HG03571 (cell line): ENCODE measurements around the gene PEX11B.
A peak's percentile ranks its signal among the peaks of the same experiment; 100 is the strongest.

ENCODE experiments used
- ATAC-seq: cut with Tn5 transposase; IDR thresholded peaks from one replicate; pipeline ENCODE4 v1.9.1; 2021; ENCODE audit not compliant: unreplicated experiment

PEX11B gene, protein sequence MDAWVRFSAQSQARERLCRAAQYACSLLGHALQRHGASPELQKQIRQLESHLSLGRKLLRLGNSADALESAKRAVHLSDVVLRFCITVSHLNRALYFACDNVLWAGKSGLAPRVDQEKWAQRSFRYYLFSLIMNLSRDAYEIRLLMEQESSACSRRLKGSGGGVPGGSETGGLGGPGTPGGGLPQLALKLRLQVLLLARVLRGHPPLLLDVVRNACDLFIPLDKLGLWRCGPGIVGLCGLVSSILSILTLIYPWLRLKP

DNA sequence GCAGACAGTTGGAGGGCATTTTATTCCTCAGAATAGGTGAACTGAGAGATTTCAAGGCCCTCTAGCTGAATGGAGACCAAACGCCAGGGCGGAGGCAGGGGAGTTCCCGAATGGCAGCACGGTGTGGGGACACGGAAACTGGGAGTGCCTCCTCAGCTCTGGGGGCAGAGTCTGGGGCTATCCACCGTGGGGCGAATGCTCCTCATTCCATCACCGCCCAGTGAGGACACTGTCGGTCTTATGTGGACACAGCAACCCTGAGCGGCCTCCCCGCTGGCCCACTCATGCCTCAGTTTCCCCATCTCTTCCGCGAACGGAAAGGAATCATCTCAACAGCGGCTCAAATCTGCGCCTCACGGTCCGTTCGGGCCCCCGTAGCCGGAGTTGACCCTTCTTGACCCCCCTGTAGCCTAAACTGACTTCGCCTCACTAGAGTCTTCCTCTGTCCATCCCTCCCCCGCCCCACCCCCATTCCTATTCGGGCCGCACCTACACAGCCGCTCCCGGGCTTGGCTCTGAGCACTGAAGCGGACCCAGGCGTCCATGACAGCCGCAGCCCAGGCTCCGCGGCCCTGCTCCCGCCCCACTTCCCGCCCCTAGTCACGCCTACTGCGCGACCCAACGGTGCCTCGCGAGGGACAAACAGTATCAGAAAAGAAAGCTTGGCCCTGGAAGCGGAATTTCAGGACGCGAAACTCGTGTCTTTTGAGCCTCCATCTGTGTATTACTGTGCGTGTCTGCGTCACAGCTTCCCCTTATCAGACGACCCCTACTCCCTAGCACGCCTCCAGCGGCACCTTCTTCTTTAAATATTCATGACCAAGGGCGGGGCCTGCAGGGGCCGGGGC, at the start of gene PEX11B:
TSS of gene PEX11B (minus strand) at position 574 of the 848 bp plus-strand sequence. CDS start at position 545, 29 bp downstream.
- ATAC-seq, result peak; percentile 80

DNA sequence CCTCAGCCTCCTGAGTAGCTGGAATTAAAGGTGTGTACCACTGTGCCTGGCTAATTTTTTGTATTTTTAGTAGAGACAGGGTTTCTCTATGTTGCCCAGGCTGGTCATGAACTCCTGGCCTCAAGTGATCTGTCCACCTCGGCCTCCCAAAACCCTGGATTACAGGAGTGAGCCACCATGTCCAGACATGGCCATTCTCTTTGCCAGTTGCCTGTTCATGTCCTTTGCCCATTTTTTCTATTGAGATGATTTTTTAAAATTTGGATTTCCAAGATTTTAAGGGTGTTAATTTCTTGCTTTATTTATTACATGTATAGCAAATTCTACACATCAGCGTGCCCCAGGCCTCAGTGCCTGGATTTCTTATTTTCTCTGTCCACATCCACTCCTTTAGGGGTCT, 48.8 kb upstream of the PEX11B start:
- no peak for ATAC-seq

DNA sequence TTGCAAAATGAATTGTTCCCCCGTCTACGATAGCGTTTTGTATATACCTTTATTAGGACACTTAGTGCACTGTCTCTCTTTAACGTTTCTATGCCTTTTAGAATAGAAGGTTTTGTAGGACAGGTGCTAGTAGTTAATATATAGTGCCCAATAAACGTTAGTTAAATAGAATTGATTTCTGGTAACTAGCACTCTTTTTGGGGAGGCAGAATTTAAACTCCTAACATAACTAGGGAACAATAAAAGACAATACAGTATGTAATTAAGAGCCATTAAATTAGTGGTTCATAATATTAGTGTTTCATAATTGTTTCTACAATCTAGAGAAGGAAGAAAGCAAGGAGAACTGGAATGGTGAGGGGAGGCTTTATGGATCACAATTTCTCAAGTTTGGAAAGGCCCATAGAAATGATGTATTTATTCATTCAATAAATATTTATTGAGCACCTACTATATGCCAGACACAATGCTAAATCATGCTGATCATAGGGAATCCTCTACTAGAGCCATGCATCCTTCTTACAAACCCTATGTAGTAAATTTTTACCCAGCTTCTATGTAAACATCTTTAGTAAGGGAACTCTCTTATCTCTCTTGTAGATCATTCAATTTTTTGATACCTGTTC, 46.7 kb upstream of the PEX11B start:
- no peak for ATAC-seq

DNA sequence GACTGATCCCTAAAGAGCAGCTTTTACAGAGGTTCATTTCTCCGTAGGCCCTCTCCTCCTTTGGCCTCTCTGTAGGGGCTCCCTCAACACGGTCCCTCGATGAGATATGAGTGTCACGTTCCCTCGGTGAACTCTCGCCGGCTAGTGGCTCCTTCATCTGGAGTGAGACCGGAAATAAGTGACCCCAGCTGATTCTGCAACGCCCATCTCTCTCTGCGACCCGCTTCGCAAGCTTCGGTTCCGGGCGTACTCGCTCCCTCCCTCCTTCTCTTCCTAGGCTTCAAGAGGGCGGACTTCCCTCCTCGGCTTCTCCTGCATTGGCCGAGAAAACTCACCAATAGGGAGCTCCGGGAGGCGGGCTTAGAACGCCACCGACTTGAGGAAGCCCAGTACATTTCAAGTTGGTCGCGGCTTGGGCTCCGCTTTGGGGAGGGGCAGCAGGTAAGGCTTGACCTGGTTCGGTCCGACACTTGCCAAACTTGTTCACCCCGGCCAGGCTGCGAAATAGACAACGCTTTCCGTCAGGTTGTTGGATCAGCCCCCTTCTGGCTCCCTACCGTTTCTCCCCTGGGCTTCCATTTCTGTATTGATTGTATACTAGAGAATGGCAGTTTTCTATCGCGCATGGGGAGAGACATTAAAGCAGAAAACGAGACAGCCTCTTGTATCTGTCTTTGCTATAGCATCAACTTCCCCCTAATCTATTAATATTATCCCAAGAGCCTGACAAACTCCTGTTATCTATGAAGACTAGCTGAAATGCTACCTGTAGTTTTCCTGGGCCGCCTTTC, 46.0 kb upstream of the PEX11B start, which contains the start of the genes ANKRD34A and POLR3GL:
TSS of gene ANKRD34A (minus strand) at position 248 of the 791 bp plus-strand sequence. CDS start 2,816 bp downstream, outside the sequence.
TSS of gene POLR3GL (plus strand) at position 363 of the 791 bp plus-strand sequence. CDS start 10,176 bp downstream, outside the sequence.
- peak; percentile 85 for ATAC-seq

DNA sequence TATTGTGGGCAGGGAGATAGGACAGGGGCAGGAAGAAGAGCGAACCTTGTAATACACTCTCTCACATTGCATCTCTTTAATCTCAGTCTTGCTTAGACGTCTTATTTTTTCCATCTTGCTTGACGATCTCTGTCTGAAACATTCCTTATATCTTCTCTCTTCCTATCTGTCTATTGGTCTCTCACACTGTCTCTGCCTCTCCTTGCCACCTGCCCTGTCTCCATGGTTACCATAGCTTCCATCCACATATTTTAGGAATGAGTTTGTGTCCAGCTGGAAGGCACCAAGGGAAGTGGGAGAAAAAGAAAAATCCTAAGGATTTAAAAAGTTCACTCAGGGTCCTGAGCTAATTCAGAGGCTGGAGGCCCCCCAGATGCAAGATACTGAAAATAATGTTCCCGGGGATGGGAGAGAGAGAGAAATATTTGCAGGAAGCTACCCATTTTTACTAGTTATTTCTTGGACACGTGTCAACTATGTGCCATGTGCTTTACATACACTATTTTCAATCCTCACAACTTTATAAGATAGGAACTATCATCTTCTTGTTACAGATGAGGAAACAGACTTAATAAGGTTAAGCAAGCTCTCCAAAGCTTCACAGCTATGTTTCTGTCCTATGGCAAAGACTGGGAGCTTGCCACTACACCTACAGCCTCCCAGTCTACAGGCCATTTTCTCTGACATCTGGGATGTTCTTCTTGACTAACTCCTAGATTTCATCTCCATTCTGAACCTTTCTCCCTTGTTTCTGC, 44.9 kb upstream of the PEX11B start:
- ATAC-seq, result no peak

DNA sequence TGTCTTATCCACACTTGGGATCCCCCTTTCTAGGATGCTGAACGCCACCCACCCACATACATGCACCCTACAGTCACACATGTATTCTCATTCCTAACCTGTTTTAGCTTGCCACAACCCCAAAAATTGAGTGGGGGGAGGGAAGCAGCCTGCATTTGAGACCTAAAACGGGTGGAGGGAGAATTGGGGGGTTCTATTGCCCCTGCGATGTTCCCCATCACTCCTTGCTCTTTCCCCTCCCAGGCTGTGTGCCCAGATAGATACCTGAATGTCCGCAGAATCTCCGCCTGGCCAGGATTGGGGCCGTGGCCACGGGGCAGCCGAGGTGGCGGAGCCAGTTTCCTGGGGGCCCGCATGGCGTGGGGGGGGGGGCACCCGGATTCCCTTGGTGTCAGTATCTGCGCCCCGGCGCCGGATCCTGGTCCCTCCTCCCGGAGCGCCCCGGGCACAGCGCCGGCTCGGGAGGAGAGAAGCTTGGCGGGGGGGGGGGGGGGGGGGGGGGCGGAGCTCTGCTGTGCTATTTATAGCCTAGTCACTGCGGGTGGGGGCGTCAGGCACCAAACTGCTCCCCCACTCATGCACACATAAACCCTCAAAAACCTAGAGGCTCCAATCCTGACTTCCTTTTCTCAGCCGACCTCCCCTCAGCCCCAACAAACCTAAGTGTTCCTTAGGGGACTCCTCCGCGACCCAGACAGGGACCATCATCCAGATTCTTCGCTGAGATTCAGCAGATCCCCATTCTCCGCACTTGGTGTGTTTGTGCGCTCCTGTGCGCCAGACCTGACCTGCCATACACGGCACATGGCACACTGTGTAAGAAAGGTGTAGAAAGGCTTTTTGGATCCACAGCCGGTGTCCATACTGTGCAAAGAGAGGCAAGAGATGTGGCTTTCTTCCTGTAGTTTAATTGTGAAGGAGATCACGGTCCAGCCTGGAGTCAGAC, 43.9 kb upstream of the PEX11B start:
- no peak for ATAC-seq

DNA sequence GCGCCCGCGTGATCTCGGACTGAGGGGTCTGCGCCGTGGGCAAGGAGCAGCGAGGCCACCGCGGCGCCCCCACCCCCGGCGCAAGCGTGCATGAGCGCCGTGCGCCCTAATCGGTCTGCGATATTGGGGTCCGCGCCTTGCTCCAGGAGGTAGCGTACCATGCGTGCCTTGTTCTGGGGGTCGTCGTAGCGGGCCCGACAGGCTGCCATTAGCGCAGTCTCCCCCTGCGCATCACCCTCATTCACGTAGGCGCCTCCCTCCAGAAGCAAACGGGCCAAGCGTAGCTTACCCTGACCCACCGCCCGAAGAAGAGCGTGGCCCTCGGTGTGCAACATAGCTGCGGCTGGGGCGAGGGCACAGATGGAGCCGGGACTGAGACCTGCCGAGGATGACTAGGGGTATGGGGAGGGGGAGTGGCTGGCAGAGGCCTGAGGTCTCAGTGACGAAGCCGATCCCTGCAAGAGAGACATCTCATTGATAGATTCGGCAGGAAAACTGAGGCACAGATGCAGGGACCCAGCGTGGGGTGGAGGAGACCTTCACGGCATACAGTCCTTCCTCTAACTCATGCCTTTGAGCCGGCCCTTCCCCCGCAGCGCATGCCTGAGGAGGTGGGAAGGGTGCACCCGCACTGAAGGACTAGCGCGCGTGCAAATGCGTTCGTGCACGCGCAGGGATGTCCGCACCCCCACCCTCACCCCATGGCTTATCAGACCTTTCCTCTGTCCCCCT, 43.1 kb upstream of the PEX11B start:
- ATAC-seq, result no peak

DNA sequence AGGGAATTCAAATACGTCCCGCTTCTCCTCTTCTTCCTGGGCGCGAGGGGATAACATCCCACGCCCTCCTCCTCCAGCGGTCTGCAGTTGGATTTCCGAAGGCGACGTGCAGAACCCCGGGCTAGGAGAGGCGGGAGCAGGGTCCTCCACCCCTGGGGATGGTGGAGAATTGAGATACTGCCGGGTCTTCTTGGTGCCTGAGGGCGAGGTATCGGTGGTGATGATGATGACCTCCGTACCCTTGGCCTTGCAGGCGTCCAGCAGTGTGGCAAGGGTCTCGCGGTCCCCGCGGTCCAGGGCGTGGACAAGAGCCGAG, 42.5 kb upstream of the PEX11B start:
- ATAC-seq, result no peak

DNA sequence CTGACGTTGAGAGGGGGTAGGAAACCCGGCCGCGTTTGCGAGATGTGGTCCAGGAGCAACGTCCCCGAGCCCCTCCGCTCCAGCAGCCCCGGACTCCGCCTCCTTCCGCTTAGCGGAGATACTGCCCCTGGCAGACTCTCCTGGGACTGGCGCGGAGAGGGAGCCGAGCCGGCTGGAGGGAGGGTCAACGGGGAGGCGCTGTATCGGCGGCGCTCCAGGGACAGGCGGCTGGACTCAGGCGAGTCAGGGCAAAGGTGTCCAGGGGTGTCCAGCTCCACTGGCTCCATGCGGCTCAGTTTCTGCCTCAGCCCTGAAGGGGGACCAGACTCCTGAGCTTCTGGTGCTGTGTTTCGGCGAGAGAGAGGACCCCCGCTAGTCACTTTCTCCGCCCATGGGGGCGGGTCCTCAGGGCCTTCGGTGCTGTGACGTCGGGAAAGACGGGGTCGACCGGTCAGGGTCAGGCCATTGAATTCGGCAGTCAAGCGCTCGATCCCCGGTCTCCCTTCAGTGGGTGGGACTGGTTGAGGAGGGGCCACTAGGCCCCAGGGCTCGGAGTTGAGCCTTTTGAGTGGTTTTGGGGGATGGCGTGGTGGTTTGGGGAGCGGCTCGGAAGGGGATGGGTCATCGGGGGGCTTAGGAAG, 42.1 kb upstream of the PEX11B start:
- ATAC-seq, result no peak

DNA sequence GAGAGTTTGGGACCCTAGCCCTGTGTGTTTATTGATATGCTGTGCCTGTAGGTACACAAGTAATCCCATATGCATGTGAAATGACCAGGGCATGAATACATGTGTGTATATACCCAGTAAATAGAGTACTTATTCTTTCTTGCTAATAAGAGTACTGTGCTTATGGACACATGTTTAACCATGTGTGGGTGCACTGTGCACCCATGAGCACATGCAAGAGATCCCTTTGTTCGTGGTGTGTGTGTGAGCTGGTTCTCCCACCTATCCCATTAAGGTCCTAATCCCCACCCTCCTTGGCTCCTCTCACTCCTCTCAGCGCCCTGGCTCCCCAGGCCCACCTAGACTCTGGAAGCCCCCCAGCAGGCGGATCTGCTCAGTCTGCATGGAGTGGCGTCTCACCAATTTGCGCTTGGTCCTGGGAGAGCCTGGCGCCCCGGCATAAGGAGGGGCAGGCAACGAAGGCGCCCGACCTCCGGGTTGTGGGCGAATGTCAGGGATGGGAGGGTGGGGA, 41.5 kb upstream of the PEX11B start:
- ATAC-seq, result no peak

DNA sequence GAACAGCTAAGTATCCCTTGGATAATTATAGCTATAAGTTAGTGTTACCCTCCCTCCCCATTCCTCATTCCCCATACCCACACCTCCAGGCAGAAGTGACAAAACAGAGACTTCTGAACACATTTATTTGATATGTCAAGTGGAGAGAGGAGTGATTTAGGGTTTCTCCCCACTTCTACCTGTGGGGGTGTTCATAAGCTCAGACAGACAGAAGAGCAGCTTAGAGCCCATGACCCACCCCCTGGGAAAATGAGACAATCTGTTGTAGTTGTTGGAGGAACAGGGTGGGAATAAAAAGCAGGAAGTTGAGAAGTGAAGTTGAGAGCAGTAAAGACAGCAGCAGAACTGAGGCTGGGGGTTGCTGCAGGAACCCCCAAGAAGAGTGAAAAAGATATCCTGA, 40.8 kb upstream of the PEX11B start:
- no peak for ATAC-seq

DNA sequence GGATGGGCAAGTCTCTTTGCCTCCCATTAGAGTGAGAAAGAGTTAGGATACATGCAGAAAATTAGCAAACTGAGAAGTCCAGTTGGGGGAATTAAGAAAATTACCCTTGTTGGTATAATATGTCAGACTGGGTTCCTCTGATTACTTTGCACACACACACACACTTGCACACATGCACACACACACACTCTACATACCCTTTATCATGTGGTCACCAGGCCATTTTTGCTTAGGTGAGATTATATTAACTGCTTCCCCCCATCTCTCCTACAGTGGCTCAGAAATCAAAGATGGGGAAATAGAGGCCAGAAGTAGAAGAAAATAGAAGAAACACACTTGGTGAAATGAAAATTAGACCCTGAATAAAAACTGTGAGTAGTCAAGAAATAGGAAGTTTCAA, 40.2 kb upstream of the PEX11B start:
- ATAC-seq, result no peak

DNA sequence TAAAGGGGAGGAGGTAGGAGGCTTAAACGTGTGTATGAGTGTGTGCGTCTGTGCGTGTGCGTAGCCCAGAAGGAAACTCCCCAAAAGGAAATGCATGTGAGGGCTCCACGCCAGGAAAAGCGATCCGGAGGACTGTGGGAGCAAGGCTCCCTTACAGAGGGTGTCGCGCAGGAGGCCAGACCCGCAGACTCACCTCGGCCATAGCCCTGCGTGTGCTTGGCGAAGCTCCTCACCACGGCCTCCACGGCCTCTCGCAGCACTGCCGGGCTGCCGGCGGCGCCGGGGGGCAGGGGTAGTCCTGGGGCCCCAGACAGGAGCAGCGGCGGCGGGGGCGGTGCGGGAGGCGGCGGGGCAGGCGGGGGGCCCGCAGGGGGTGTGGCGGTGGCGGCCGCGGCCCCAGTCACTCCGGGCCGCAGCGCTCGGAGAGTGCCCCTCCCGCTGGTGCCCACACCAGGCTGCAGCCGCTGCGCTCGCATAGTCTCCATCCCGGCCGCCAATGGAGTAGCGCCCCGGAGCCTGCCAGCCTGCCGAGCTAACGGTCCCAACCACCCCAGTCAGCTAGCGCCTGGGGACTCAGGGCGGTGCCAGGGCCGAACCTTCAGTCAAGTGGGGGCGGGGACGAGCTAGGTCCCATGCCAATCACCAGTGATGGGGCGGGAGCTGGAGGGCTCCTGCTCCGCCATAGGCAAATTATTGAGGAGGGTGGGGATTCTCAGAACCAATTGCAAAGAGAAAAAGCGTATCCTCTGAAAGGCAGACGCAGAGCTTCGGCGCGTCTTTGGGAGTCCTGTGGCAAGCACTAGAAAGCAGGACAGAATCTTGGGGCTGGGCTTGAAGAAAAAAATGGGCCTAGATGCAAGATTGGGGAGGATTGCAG, 39.2 kb upstream of the PEX11B start, which contains the start of gene LIX1L:
TSS of gene LIX1L (minus strand) at position 575 of the 877 bp plus-strand sequence. CDS start at position 485, 90 bp downstream.
- ATAC-seq, result peak; percentile 80

DNA sequence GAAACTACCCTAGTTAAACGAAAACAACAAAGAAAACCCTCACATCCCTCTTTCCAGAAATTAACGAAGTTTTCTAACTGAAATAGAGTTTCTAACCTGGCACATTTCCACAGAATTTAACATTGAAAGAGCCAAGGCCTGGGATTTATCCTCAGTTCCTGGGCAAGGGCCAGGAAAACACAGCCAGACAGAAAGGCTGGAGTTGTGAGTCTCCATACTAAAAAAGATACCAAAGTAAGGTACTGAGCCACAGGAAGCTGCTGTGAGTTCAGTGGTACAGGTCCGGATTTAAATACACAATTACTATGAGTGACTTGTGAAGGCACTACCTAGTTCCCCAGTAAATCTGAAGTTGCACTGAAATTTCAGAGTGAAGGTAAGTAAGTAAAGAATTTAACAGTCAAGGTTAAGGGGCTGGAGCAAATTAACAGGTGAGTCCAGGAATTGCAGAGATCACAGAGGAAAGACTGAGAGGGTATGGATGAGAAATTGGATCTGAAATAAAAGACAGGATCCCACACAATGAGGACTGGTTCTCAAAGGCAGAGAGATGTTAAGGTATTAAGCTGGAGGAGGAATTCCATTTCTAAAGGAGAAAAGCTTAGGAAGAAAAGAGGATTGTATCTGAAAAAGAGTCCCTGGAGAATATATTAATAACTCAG, 38.4 kb upstream of the PEX11B start:
- no peak for ATAC-seq

DNA sequence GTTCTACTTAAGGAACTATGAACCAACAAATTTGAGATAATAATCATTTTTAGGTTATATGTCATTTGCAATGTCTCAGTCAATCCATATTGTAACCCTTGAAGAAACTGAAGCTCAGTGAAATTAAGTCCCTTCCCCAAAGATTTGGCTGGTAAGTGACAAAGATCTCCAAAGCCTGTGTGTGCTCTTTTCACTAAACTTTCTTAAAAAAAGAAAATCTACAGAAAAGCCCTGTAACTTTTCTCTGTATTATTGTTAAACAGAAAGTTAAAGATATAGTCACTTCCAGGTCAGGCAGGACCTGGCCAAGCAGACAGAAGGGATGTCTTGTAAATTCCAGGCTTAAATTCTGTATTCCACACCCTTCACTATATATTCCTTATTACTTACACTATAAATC, 37.8 kb upstream of the PEX11B start:
- ATAC-seq, result no peak

DNA sequence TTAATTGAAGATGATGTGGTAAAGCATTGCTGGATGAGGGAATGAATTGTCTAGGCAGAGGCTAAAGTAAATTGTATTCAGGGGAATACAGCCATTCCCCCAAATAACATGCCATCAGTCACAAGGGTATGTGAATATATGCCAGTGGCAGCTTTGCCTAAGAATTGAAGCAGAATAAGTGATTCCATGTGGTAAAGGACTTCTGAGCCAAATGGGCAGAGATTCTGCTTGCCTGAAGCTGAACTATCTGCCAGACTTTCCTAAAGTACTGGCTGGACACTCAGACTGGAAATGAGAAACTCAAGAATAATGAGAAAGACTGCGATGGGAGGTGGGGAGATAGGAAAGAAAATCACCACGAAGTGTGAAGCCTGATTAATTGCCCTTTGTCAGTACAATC, 36.9 kb upstream of the PEX11B start:
- ATAC-seq, result no peak
